Keratinocyte (primary cell): ENCODE results near the gene PFKP. TPM values are rescaled to one million over a fixed set of nuclear protein-coding genes. Genes with fewer than 3 reads are reported as not detected.

Experiments used
- DNase-seq: peaks from one replicate; pipeline ENCODE4 v3.0.0-alpha.2; 2011; ENCODE audit warnings: low read depth, missing footprints, low spot score
- FAIRE-seq: peaks from 2 replicates; lab custom pipeline; 2011; peaks lifted over from hg19 to GRCh38; lab: Jason Lieb, UNC
- H2AFZ ChIP-seq: 2 replicates; pipeline ENCODE4 v1.6.0; 2012; ENCODE audit warnings: low read length, control low read depth, inconsistent platforms; ENCODE audit not compliant: control insufficient read depth
- H3K27ac ChIP-seq: 2 replicates; pipeline ENCODE4 v1.5.1; 2011; ENCODE audit warnings: low read length; ENCODE audit not compliant: control insufficient read depth, insufficient read depth
- H3K27me3 ChIP-seq: 3 replicates; pipeline ENCODE4 v1.6.0; 2011; ENCODE audit warnings: low read length; ENCODE audit not compliant: control insufficient read depth, insufficient read depth; ENCODE audit errors: extremely low read depth
- H3K36me3 ChIP-seq, 2 experiments: 2 replicates in 1 of 2; 3 replicates in 1 of 2; pipeline ENCODE4 v1.5.1; 2011; ENCODE audit warnings: low read length in 2 of 2, mild to moderate bottlenecking in 1 of 2; ENCODE audit not compliant: control insufficient read depth in 2 of 2, insufficient read depth in 2 of 2; ENCODE audit errors: extremely low read depth in 1 of 2
- H3K4me1 ChIP-seq: 3 replicates; pipeline ENCODE4 v1.5.1; 2011; ENCODE audit warnings: low read length; ENCODE audit not compliant: control insufficient read depth, insufficient read depth; ENCODE audit errors: extremely low read depth
- H3K4me2 ChIP-seq: 3 replicates; pipeline ENCODE4 v1.6.0; 2011; ENCODE audit warnings: low read depth, low read length; ENCODE audit not compliant: control insufficient read depth, insufficient read depth; ENCODE audit errors: extremely low read depth
- H3K4me3 ChIP-seq, 3 experiments: fragments of 200-600 bp in 1 of 3; sonication (generic) in 1 of 3; 2 replicates in 2 of 3; 3 replicates in 1 of 3; pipeline ENCODE4 v1.5.1; 2011 to 2016; ENCODE audit warnings: low read length in 3 of 3, mild to moderate bottlenecking in 3 of 3, control low read depth in 2 of 3, inconsistent platforms in 1 of 3, low read depth in 1 of 3, mixed read lengths in 1 of 3, mixed run types in 1 of 3, moderate library complexity in 1 of 3; ENCODE audit not compliant: control insufficient read depth in 2 of 3, insufficient read depth in 2 of 3; ENCODE audit errors: extremely low read depth in 1 of 3
- H3K79me2 ChIP-seq: 2 replicates; pipeline ENCODE4 v1.6.0; 2012; ENCODE audit warnings: low read length; ENCODE audit not compliant: control insufficient read depth, insufficient read depth
- H3K9ac ChIP-seq: 3 replicates; pipeline ENCODE4 v1.6.0; 2011; ENCODE audit warnings: low read length; ENCODE audit not compliant: control insufficient read depth, insufficient read depth; ENCODE audit errors: extremely low read depth
- H3K9me1 ChIP-seq: 3 replicates; pipeline ENCODE4 v1.6.0; 2011; ENCODE audit warnings: low read length; ENCODE audit not compliant: control insufficient read depth, insufficient read depth; ENCODE audit errors: extremely low read depth
- H3K9me3 ChIP-seq: 2 replicates; pipeline ENCODE4 v1.5.1; 2012; ENCODE audit warnings: low read depth, low read length; ENCODE audit not compliant: control insufficient read depth
- H4K20me1 ChIP-seq: 3 replicates; pipeline ENCODE4 v1.6.0; 2011; ENCODE audit warnings: low read length; ENCODE audit not compliant: control insufficient read depth, insufficient read depth; ENCODE audit errors: extremely low read depth
- CTCF ChIP-seq, 3 experiments: IDR thresholded peaks in 1 of 3; conservative IDR thresholded peaks in 1 of 3; optimal IDR thresholded peaks in 1 of 3; 2 replicates in 2 of 3; 3 replicates in 1 of 3; pipeline versions ENCODE3 to v1.5.1; 2011; ENCODE audit warnings: low read length in 3 of 3, mild to moderate bottlenecking in 3 of 3, moderate library complexity in 2 of 3, control low read depth in 1 of 3, inconsistent platforms in 1 of 3; ENCODE audit not compliant: insufficient read depth in 2 of 3; ENCODE audit errors: extremely low read depth in 1 of 3
- EZH2 ChIP-seq: IDR thresholded peaks from one replicate; pipeline ENCODE4 v1.6.1; 2012; ENCODE audit warnings: inconsistent platforms, mild to moderate bottlenecking, low read length, moderate library complexity
- dilution Hi-C: fragments of 300-500 bp; cut with MboI; formaldehyde crosslinking; loops from one replicate; pipeline ENCODE4 v1.7.0; 2020; ENCODE audit warnings: low sequenced_read_pairs; ENCODE audit not compliant: extremely low pct_ligation_motif_present
- polyA plus RNA-seq, 5 experiments: library from polyadenylated mRNA; depleted of rRNA in 3 of 5; stranded (reverse) in 3 of 5; stranded (forward) in 1 of 5; unstranded in 1 of 5; fragments of >200 nt; gene quantifications; 1 replicate in 1 of 5; 2 replicates in 3 of 5; 3 replicates in 1 of 5; pipeline versions ENCODE4 v1.2.1 to v1.2.3, GENCODE V29; 2011 to 2012; ENCODE audit warnings: missing spikeins in 2 of 5, low read depth in 1 of 5, low replicate concordance in 1 of 5

The PFKP gene
- polyA plus RNA-seq, 1 donor (not counting 4 experiments of a cell fraction or from before 2014, with no cell fraction given), result 117 TPM

- Histone ChIP-seq H3K4me3 (no peak overlapping the region), H3K4me1 (peaks cover 15% of the 10 kb centered on the region), H3K9ac (no peak overlapping the region), H3K36me3 (peaks cover 29 to 60% of the 10 kb centered on the region in 2 experiments), H3K9me1 (peaks cover 3% of the 10 kb centered on the region), H3K4me2 (no peak overlapping the region), H3K9me3 (no peaks in the 10 kb centered on the region), H2AFZ (no peak overlapping the region), H3K79me2 (peaks cover 5% of the 10 kb centered on the region), H4K20me1 (no peaks in the 10 kb centered on the region), H3K27me3 (no peaks in the 10 kb centered on the region), H3K27ac (peak overlapping the region; percentile 12)
- FAIRE-seq (no peak), DNase-seq (no peak)
- dilution Hi-C loops, result no loop called here
- no peak for TF ChIP-seq CTCF (optimal IDR thresholded peaks at IDR 0.05 in 1 of 3, IDR thresholded peaks at IDR 0.05 in 1 of 3, conservative IDR thresholded peaks at IDR 0.05 in 1 of 3; ENCODE audit: extremely low read depth in 1 of 3, insufficient read depth in 2 of 3, low read length in 3 of 3)
- TF ChIP-seq EZH2, result no peak
Measured at GRCh38 chr10:3126249-3126648, 58.9 kb downstream of the PFKP start.

- H3K9me1 ChIP-seq, result peaks cover 3% of the 10 kb centered on the region
- H3K27ac ChIP-seq, result peak overlapping the region; percentile 47
- H4K20me1 ChIP-seq, result no peaks in the 10 kb centered on the region
- peaks cover 15% of the 10 kb centered on the region for H3K4me1 ChIP-seq
- DNase-seq (peak; percentile 23), FAIRE-seq (peak; percentile 39)
- peak overlapping the region; percentile 31 for H3K9ac ChIP-seq
- no peaks in the 10 kb centered on the region for H3K27me3 ChIP-seq
- H3K36me3 ChIP-seq, result peaks cover 30 to 60% of the 10 kb centered on the region in 2 experiments
- H3K4me2 ChIP-seq, result peak overlapping the region; percentile 6
- TF ChIP-seq EZH2 (no peak), CTCF (optimal IDR thresholded peaks at IDR 0.05 in 1 of 3, IDR thresholded peaks at IDR 0.05 in 1 of 3, conservative IDR thresholded peaks at IDR 0.05 in 1 of 3; ENCODE audit: extremely low read depth in 1 of 3, insufficient read depth in 2 of 3, low read length in 3 of 3) (no peak)
- dilution Hi-C loops, result no loop called here
- H3K9me3 ChIP-seq, result no peaks in the 10 kb centered on the region
- no peak overlapping the region for H2AFZ ChIP-seq
- H3K4me3 ChIP-seq, result no peak overlapping the region
- peaks cover 5% of the 10 kb centered on the region for H3K79me2 ChIP-seq
Measured at GRCh38 chr10:3126741-3127346, 59.5 kb downstream of the PFKP start.
